Measurements from ENCODE around the gene LMO1.

The LMO1 gene

GRCh38 chr11:8258784-8259183, 4.9 kb downstream of the LMO1 start:
- no peak overlapping the region for H3K4me3 ChIP-seq (ENCODE audit: low read depth, low read length)
- no peak for DNase-seq (ENCODE audit: low read depth)
- TF ChIP-seq CTCF (conservative IDR thresholded peaks at IDR 0.05; ENCODE audit: low read depth, low read length), result no peak

GRCh38 chr11:8258289-8258688, 5.4 kb downstream of the LMO1 start:
- H3K4me3 ChIP-seq (ENCODE audit: low read depth, low read length), result no peak overlapping the region
- no peak for TF ChIP-seq CTCF (conservative IDR thresholded peaks at IDR 0.05; ENCODE audit: low read depth, low read length)

GRCh38 chr11:8257003-8257664, 6.5 kb downstream of the LMO1 start:
- no peak for DNase-seq (ENCODE audit: low read depth)
- H3K4me3 ChIP-seq (ENCODE audit: low read depth, low read length), result no peak overlapping the region
- TF ChIP-seq CTCF (conservative IDR thresholded peaks at IDR 0.05; ENCODE audit: low read depth, low read length), result no peak

More at GRCh38 chr11:8258289-8258688, 5.4 kb downstream of the LMO1 start:
- no peak for DNase-seq (ENCODE audit: low read depth)

GRCh38 chr11:8256271-8257002, 7.2 kb downstream of the LMO1 start:
- no peak for DNase-seq (ENCODE audit: low read depth)
- no peak overlapping the region for H3K4me3 ChIP-seq (ENCODE audit: low read depth, low read length)
- TF ChIP-seq CTCF (conservative IDR thresholded peaks at IDR 0.05; ENCODE audit: low read depth, low read length), result no peak

GRCh38 chr11:8253566-8253965, 10.1 kb downstream of the LMO1 start:
- no peak for DNase-seq (ENCODE audit: low read depth)
- TF ChIP-seq CTCF (conservative IDR thresholded peaks at IDR 0.05; ENCODE audit: low read depth, low read length), result no peak
- H3K4me3 ChIP-seq (ENCODE audit: low read depth, low read length), result no peak overlapping the region

GRCh38 chr11:8252946-8253345, 10.7 kb downstream of the LMO1 start:
- no peak for TF ChIP-seq CTCF (conservative IDR thresholded peaks at IDR 0.05; ENCODE audit: low read depth, low read length)
- no peak overlapping the region for H3K4me3 ChIP-seq (ENCODE audit: low read depth, low read length)
- DNase-seq (ENCODE audit: low read depth), result no peak

GRCh38 chr11:8252388-8252787, 11.3 kb downstream of the LMO1 start:
- no peak for DNase-seq (ENCODE audit: low read depth)
- no peak overlapping the region for H3K4me3 ChIP-seq (ENCODE audit: low read depth, low read length)
- no peak for TF ChIP-seq CTCF (conservative IDR thresholded peaks at IDR 0.05; ENCODE audit: low read depth, low read length)

Measured in choroid plexus epithelial cell (primary cell).